H9 (cell line): ENCODE data around the gene YTHDC1. TPM values are rescaled to one million over a fixed set of nuclear protein-coding genes. Genes with fewer than 3 reads are reported as not detected.

ENCODE experiments used
- DNase-seq: peaks from one replicate; pipeline ENCODE4 v3.0.0-alpha.2; 2017
- H2AFZ ChIP-seq: one replicate; pipeline ENCODE4 v1.6.1; 2013; ENCODE audit warnings: mild to moderate bottlenecking, low read length, control low read depth, moderate library complexity
- H2AK5ac ChIP-seq: 2 replicates; pipeline ENCODE4 v1.6.1; 2013; ENCODE audit warnings: low read length, control low read depth, mixed read lengths; ENCODE audit not compliant: insufficient read length
- H2BK120ac ChIP-seq: one replicate; pipeline ENCODE4 v1.6.1; 2013; ENCODE audit warnings: low read depth, mild to moderate bottlenecking, low read length, control low read depth, inconsistent platforms; ENCODE audit not compliant: poor library complexity, severe bottlenecking
- H2BK12ac ChIP-seq: 2 replicates; pipeline ENCODE4 v1.6.1; 2013; ENCODE audit warnings: low read length, control low read depth, mixed read lengths, low read depth; ENCODE audit not compliant: insufficient read length
- H2BK15ac ChIP-seq: 2 replicates; pipeline ENCODE4 v1.6.1; 2013; ENCODE audit warnings: low read depth, low read length, control low read depth
- H2BK20ac ChIP-seq: one replicate; pipeline ENCODE4 v1.6.1; 2013; ENCODE audit warnings: low read depth, mild to moderate bottlenecking, low read length, control low read depth, inconsistent platforms; ENCODE audit not compliant: poor library complexity, severe bottlenecking
- H2BK5ac ChIP-seq: 2 replicates; pipeline ENCODE4 v1.6.1; 2013; ENCODE audit warnings: low read length, control low read depth, mixed read lengths; ENCODE audit not compliant: insufficient read length
- H3K14ac ChIP-seq: 2 replicates; pipeline ENCODE4 v1.6.1; 2013; ENCODE audit warnings: low read length, control low read depth; ENCODE audit not compliant: insufficient read depth
- H3K18ac ChIP-seq: 2 replicates; pipeline ENCODE4 v1.6.1; 2013; ENCODE audit warnings: low read depth, mild to moderate bottlenecking, mixed read lengths, low read length, control low read depth; ENCODE audit not compliant: insufficient read length
- H3K23ac ChIP-seq: 2 replicates; pipeline ENCODE4 v1.6.1; 2013; ENCODE audit warnings: low read length, control low read depth, mixed read lengths, low read depth; ENCODE audit not compliant: insufficient read length
- H3K23me2 ChIP-seq: 2 replicates; pipeline ENCODE4 v1.6.1; 2013; ENCODE audit warnings: low read depth, mild to moderate bottlenecking, mixed read lengths, low read length, control low read depth; ENCODE audit not compliant: insufficient read length, poor library complexity, severe bottlenecking
- H3K27ac ChIP-seq: 2 replicates; pipeline ENCODE4 v1.5.1; 2013; ENCODE audit warnings: low read length, control low read depth, mixed read lengths, low read depth; ENCODE audit not compliant: insufficient read length
- H3K27me3 ChIP-seq: 2 replicates; pipeline ENCODE4 v1.6.1; 2013; ENCODE audit warnings: low read length, control low read depth, inconsistent platforms; ENCODE audit not compliant: insufficient read depth
- H3K4ac ChIP-seq: 2 replicates; pipeline ENCODE4 v1.6.1; 2013; ENCODE audit warnings: low read depth, mild to moderate bottlenecking, control low read depth, inconsistent platforms, low read length, moderate library complexity
- H3K4me1 ChIP-seq: 2 replicates; pipeline ENCODE4 v1.6.1; 2013; ENCODE audit warnings: low read length, control low read depth, inconsistent platforms; ENCODE audit not compliant: insufficient read depth
- H3K4me2 ChIP-seq: 2 replicates; pipeline ENCODE4 v1.6.1; 2013; ENCODE audit warnings: low read length, control low read depth, mixed read lengths; ENCODE audit not compliant: insufficient read length, insufficient read depth
- H3K56ac ChIP-seq: 2 replicates; pipeline ENCODE4 v1.6.1; 2013; ENCODE audit warnings: low read depth, mild to moderate bottlenecking, mixed read lengths, low read length, control low read depth; ENCODE audit not compliant: insufficient read length
- H3K79me1 ChIP-seq: 2 replicates; pipeline ENCODE4 v1.6.1; 2013; ENCODE audit warnings: low read depth, mild to moderate bottlenecking, moderate library complexity, low read length, control low read depth, inconsistent platforms; ENCODE audit not compliant: insufficient read depth, poor library complexity, severe bottlenecking
- H3K79me2 ChIP-seq: 2 replicates; pipeline ENCODE4 v1.6.1; 2013; ENCODE audit warnings: low read length, control low read depth, inconsistent platforms; ENCODE audit not compliant: insufficient read depth
- H3K9ac ChIP-seq: 2 replicates; pipeline ENCODE4 v1.6.1; 2013; ENCODE audit warnings: low read length, control low read depth, mixed read lengths; ENCODE audit not compliant: insufficient read length; ENCODE audit errors: extremely low read depth
- H3K9me3 ChIP-seq: one replicate; pipeline ENCODE4 v1.6.1; 2013; ENCODE audit warnings: low read depth, low read length, inconsistent platforms; ENCODE audit not compliant: control insufficient read depth
- H3T11ph ChIP-seq: one replicate; pipeline ENCODE4 v1.6.1; 2013; ENCODE audit warnings: mild to moderate bottlenecking, low read length, control low read depth, inconsistent platforms
- H4K20me1 ChIP-seq: one replicate; pipeline ENCODE4 v1.6.1; 2013; ENCODE audit not compliant: control insufficient read depth, insufficient read length, insufficient read depth
- H4K5ac ChIP-seq: 2 replicates; pipeline ENCODE4 v1.6.1; 2013; ENCODE audit warnings: low read depth, mild to moderate bottlenecking, mixed read lengths, low read length, control low read depth; ENCODE audit not compliant: insufficient read length
- H4K8ac ChIP-seq: replicated peaks from 2 replicates; pipeline ENCODE4 v1.6.1; 2013; ENCODE audit warnings: low read length, control low read depth, mixed read lengths, low read depth; ENCODE audit not compliant: insufficient read length
- H4K91ac ChIP-seq: 2 replicates; pipeline ENCODE4 v1.6.1; 2013; ENCODE audit warnings: low read depth, mild to moderate bottlenecking, moderate library complexity, mixed read lengths, low read length, control low read depth; ENCODE audit not compliant: insufficient read length
- H3K27ac Mint-ChIP-seq, 3 experiments: 2 replicates in 2 of 3; 3 replicates in 1 of 3; pipeline ENCODE4 v1.8.0; 2020 to 2021; ENCODE audit warnings: mixed read lengths in 3 of 3, mild to moderate bottlenecking in 1 of 3, moderate library complexity in 1 of 3
- H3K27me3 Mint-ChIP-seq: 2 replicates; pipeline ENCODE4 v1.8.0; 2021; ENCODE audit warnings: low read depth, mild to moderate bottlenecking, moderate library complexity, mixed read lengths
- H3K36me3 Mint-ChIP-seq, 3 experiments: 2 replicates in 2 of 3; 3 replicates in 1 of 3; pipeline ENCODE4 v1.8.0; 2020 to 2021; ENCODE audit warnings: low read depth in 3 of 3, mixed read lengths in 3 of 3; ENCODE audit not compliant: insufficient read depth in 1 of 3
- H3K4me1 Mint-ChIP-seq, 2 experiments: 2 replicates each; pipeline ENCODE4 v1.8.0; 2020; ENCODE audit warnings: mixed read lengths in 2 of 2
- H3K4me3 Mint-ChIP-seq, 2 experiments: 2 replicates in 1 of 2; 3 replicates in 1 of 2; pipeline ENCODE4 v1.8.0; 2020 to 2021; ENCODE audit warnings: mild to moderate bottlenecking in 2 of 2, mixed read lengths in 2 of 2, moderate library complexity in 1 of 2
- H3K9me3 Mint-ChIP-seq, 2 experiments: 2 replicates in 1 of 2; 3 replicates in 1 of 2; pipeline ENCODE4 v1.8.0; 2020; ENCODE audit warnings: mild to moderate bottlenecking in 2 of 2, mixed read lengths in 2 of 2, moderate library complexity in 1 of 2
- WGBS: extraction: QIAGEN DNeasy Blood & Tissue Kit; methylation state at CpG from one replicate; pipeline ENCODE4 v1.1.7; 2013; ENCODE audit warnings: missing lambda C conversion rate, low lambda C conversion rate, mixed read lengths; ENCODE audit not compliant: insufficient read length; ENCODE audit errors: extremely low coverage; 5-methylcytosine and 5-hydroxymethylcytosine counted together
- total RNA-seq: library from RNA; stranded (reverse); gene quantifications from 2 replicates; pipeline ENCODE4 v1.2.1, GENCODE V29; 2021
- TF ChIP-seq, protein P1 (sequence below): fragments of 200-600 bp; sonication (generic); conservative IDR thresholded peaks from 3 replicates; pipeline ENCODE4 v1.8.0; 2021; ENCODE audit warnings: antibody characterized with exemption, mild to moderate bottlenecking

YTHDC1 gene
- total RNA-seq, 1 experiment from 2014 or later = 158 TPM

- no peak overlapping the region for H3K9ac ChIP-seq
- no CpG with 5 or more reads among the region's 3 CpGs for WGBS
- no peak overlapping the region for H3T11ph ChIP-seq
- no peak overlapping the region for H2BK15ac ChIP-seq
- no peak overlapping the region for H2BK120ac ChIP-seq
- no peaks in the 10 kb centered on the region for H3K27me3 ChIP-seq
- no peak overlapping the region for H4K8ac ChIP-seq
- peaks cover 28 to 31% of the 10 kb centered on the region in 2 experiments for H3K4me1 Mint-ChIP-seq
- H3K18ac ChIP-seq = no peak overlapping the region
- no peak overlapping the region for H3K27ac Mint-ChIP-seq
- TF ChIP-seq, protein P1, sequence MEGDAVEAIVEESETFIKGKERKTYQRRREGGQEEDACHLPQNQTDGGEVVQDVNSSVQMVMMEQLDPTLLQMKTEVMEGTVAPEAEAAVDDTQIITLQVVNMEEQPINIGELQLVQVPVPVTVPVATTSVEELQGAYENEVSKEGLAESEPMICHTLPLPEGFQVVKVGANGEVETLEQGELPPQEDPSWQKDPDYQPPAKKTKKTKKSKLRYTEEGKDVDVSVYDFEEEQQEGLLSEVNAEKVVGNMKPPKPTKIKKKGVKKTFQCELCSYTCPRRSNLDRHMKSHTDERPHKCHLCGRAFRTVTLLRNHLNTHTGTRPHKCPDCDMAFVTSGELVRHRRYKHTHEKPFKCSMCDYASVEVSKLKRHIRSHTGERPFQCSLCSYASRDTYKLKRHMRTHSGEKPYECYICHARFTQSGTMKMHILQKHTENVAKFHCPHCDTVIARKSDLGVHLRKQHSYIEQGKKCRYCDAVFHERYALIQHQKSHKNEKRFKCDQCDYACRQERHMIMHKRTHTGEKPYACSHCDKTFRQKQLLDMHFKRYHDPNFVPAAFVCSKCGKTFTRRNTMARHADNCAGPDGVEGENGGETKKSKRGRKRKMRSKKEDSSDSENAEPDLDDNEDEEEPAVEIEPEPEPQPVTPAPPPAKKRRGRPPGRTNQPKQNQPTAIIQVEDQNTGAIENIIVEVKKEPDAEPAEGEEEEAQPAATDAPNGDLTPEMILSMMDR = no peak
- no peak for DNase-seq
- no peak overlapping the region for H2AFZ ChIP-seq
- no peak overlapping the region for H2BK5ac ChIP-seq
- H2BK20ac ChIP-seq = no peak overlapping the region
- no peaks in the 10 kb centered on the region for H3K79me1 ChIP-seq
- no peaks in the 10 kb centered on the region for H3K23me2 ChIP-seq
- H3K36me3 Mint-ChIP-seq = no peaks in the 10 kb centered on the region; a peak in 1 of 7 replicates
- no peaks in the 10 kb centered on the region for H3K9me3 ChIP-seq
- H3K9me3 Mint-ChIP-seq = no peaks in the 10 kb centered on the region
- H4K91ac ChIP-seq = no peak overlapping the region
- no peak overlapping the region for H2AK5ac ChIP-seq
- no peak overlapping the region for H3K4me3 Mint-ChIP-seq
- H4K5ac ChIP-seq = no peak overlapping the region
- H3K27ac ChIP-seq = no peak overlapping the region
- no peaks in the 10 kb centered on the region for H3K27me3 Mint-ChIP-seq
- no peaks in the 10 kb centered on the region for H4K20me1 ChIP-seq
- H3K4me1 ChIP-seq = peaks cover 4% of the 10 kb centered on the region; the same call in 1 of the 2 replicates
- no peak overlapping the region for H3K4me2 ChIP-seq
- H3K14ac ChIP-seq = no peak overlapping the region
- H3K23ac ChIP-seq = no peak overlapping the region
- H3K4ac ChIP-seq = no peak overlapping the region
- no peaks in the 10 kb centered on the region for H3K79me2 ChIP-seq
- H2BK12ac ChIP-seq = no peak overlapping the region
- H3K56ac ChIP-seq = no peak overlapping the region
Observed at GRCh38 chr4:68391436-68391835, 41.5 kb upstream of the YTHDC1 start.
